WI38 (cell line): Measurements from ENCODE around the gene GADL1.

Source experiments
- H3K4me3 ChIP-seq: 2 replicates; pipeline ENCODE4 v1.5.1; 2011; ENCODE audit warnings: low read depth, mild to moderate bottlenecking, control low read depth, low read length
- TF ChIP-seq, protein P1 (sequence below): IDR thresholded peaks from 2 replicates; pipeline ENCODE4 v1.5.1; 2012; ENCODE audit warnings: low read depth, mild to moderate bottlenecking, control low read depth, low read length

Gene GADL1

DNA sequence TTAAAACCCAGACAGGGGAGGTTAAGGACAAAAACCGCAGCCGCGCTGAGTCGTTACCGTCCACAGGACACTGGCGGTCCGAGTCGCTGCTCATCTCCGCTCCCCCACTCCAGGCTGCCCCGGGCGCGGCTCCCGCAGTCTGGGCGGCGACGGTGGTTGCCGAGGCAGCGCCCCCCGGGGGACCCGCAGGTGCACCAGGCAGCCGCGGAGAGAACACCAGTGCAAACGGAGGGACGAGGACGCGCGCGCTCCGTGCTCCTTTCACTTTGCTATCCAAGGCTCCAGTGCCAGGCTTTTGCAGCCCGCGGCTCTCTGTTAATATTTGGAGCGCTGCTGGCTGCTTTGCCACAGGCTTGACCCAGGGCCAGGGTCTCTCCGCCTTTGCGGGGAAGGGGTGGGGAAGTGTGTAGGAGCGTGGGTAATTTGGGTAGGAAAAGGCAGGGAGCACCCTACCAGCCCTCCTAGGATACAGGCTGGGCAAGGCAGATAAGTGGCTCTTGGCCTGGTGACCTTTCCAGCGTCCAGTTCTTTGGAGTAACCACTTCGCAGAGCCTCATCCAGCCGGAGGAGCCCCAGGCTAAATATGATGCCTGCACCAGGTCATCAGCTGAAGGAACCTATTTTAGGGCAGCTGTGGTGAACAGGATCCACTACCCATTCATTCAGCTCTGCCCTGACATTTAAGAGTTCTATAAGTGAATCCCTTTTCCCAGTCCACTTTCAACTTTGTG lies at the start of gene GADL1:
TSS of gene GADL1 (minus strand) at position 141 of the 731 bp plus-strand sequence. CDS start at position 94, 47 bp downstream.
- H3K4me3 ChIP-seq, result peak within 1 kb of the TSS; percentile 54
- TF ChIP-seq, protein P1, sequence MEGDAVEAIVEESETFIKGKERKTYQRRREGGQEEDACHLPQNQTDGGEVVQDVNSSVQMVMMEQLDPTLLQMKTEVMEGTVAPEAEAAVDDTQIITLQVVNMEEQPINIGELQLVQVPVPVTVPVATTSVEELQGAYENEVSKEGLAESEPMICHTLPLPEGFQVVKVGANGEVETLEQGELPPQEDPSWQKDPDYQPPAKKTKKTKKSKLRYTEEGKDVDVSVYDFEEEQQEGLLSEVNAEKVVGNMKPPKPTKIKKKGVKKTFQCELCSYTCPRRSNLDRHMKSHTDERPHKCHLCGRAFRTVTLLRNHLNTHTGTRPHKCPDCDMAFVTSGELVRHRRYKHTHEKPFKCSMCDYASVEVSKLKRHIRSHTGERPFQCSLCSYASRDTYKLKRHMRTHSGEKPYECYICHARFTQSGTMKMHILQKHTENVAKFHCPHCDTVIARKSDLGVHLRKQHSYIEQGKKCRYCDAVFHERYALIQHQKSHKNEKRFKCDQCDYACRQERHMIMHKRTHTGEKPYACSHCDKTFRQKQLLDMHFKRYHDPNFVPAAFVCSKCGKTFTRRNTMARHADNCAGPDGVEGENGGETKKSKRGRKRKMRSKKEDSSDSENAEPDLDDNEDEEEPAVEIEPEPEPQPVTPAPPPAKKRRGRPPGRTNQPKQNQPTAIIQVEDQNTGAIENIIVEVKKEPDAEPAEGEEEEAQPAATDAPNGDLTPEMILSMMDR, result no peak

- H3K4me3 ChIP-seq, result no peak overlapping the region
- TF ChIP-seq, protein P1, result no peak
Measured at GRCh38 chr3:30944124-30944523, 49.7 kb upstream of the GADL1 start.

- H3K4me3 ChIP-seq, result no peak overlapping the region
- TF ChIP-seq, protein P1, result no peak
Measured at GRCh38 chr3:30943206-30943605, 48.7 kb upstream of the GADL1 start.

DNA sequence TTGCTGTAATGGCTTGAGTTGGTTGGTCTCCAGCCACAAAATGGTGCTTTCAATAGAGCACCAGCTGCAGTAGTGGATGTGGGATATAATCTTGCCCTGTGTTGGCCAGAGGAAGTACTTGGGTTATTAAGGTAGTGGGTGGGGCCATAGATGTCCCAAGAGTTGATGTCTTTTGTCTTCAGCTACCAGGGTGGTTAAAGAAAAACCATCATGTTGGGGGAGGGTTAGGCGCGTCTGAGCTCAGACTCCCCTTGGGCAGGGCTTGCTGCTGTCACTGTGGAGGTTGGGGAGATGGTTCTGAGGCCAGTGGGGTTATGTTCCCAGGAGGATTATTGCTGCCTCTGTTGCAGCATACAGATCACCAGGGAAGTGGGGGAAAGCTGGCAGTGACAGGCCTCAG lies 46.9 kb upstream of the GADL1 start:
- TF ChIP-seq, protein P1, result no peak
- no peak overlapping the region for H3K4me3 ChIP-seq

DNA sequence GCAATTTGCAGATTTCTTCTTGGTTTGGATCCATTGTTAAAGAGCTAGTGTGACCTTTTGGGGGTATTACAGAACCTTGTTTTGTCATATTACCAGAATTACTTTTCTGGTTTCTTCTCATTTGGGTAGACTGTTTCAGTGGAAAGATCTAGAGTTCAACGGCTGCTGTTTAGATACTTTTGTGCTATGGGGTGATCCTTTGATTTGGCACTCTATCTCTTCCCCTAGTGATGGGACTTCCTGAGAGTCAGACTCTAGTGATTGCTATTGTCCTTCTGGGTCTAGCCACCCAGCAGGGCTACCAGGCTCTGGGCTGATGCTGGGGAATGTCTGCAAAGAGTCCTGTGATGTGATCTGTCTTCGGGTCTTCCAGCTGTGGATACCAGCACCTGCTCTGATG lies 46.3 kb upstream of the GADL1 start:
- H3K4me3 ChIP-seq, result no peak overlapping the region
- TF ChIP-seq, protein P1, result no peak

DNA sequence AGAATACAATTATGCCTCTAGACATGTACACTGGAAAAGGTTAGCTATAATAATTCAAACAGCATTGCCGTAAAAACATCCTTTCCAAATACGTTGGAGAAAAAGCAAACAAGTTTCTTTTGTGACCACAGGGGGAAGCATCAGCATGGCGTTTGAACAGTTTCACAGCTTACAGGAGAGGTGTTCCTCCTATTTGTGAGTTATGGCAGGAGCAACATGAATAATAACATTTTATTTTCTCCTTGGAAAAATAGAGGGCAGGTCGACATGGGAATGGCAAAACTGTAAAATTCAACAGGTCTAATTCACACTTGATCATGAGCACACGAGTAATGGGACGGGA lies 39.7 kb upstream of the GADL1 start:
- no peak overlapping the region for H3K4me3 ChIP-seq
- TF ChIP-seq, protein P1, result peak; percentile 17; the same call in 1 of the 2 replicates

DNA sequence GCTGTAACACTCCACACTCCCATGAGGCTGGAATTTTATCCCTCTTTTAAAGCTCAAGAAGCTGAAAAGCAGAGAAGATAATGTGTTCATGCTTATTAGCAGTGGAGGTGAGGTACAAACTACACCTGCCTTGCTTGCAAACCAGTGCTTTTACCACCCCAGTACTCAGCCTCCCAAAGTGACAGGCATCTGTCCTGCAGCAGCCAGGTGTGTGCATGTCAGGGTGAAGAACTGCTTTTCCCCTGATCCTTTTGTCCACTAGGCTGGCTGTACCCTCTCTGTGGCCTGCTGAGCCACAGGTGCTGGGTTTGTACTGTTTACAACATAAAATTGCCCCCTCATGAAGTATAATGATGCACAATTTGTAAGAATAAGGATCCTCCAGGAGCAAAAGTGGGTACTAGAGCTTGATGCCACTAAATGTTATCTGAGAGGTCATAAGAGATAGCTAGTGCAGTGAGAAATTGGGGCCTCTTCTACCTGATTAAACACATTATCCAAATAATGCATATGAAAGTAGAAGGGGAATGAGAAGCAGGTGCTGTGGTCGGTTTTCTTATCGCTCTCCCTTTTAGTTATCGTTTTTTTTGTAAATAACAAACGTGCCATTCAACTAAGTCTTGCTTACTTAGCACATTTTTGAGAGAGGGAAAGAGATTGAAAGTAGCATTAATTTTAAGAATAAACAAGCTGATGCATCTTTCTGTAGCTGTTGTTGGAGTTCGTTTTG lies 39.2 kb upstream of the GADL1 start:
- no peak overlapping the region for H3K4me3 ChIP-seq
- TF ChIP-seq, protein P1, result no peak
